GM19351 (cell line): ENCODE data around the gene PLXDC2.
"Not testable (repeated sequence)": the region's sequence is repeated elsewhere in the genome, so short reads cannot be mapped to it uniquely, and the experiment has no call there.

Experiments
- ATAC-seq: cut with Tn5 transposase; IDR thresholded peaks from one replicate; pipeline ENCODE4 v1.9.1; 2021; ENCODE audit warnings: mild to moderate bottlenecking, moderate library complexity; ENCODE audit not compliant: unreplicated experiment

Gene PLXDC2

DNA sequence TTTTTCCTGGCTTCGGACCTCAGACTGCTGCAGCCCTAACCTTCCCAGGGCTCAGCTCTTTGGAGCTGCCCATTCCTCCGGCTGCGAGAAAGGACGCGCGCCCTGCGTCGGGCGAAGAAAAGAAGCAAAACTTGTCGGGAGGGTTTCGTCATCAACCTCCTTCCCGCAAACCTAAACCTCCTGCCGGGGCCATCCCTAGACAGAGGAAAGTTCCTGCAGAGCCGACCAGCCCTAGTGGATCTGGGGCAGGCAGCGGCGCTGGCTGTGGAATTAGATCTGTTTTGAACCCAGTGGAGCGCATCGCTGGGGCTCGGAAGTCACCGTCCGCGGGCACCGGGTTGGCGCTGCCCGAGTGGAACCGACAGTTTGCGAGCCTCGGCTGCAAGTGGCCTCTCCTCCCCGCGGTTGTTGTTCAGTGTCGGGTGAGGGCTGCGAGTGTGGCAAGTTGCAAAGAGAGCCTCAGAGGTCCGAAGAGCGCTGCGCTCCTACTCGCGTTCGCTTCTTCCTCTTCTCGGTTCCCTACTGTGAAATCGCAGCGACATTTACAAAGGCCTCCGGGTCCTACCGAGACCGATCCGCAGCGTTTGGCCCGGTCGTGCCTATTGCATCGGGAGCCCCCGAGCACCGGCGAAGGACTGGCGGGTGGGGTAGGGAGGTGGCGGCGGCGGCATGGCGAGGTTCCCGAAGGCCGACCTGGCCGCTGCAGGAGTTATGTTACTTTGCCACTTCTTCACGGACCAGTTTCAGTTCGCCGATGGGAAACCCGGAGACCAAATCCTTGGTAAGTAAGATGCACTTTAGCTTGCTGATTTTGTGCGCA lies at the start of gene PLXDC2:
Gene PLXDC2, plus strand, starts transcription at position 22 of the 820 bp plus-strand sequence.
- peak; percentile 63 for ATAC-seq

DNA sequence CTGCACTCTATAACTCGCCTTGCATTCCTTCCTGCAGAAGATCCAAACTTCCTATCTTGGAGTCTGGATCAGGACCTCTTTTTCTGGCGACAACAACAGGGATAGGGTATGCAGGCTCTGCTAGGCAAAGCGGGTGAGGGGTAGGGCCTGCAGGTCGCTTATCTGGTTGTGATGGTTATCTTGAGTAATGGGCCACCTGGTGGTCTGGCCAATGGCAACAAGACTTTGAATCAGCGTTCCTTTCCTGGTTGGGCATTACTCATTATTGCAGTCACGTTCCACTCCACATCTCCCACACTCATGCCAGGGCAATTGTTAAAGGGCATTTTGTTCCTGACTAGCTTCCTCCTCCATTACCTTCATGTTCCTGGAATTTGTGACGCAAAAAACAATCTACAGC lies 48.4 kb upstream of the PLXDC2 start:
- no peak for ATAC-seq

DNA sequence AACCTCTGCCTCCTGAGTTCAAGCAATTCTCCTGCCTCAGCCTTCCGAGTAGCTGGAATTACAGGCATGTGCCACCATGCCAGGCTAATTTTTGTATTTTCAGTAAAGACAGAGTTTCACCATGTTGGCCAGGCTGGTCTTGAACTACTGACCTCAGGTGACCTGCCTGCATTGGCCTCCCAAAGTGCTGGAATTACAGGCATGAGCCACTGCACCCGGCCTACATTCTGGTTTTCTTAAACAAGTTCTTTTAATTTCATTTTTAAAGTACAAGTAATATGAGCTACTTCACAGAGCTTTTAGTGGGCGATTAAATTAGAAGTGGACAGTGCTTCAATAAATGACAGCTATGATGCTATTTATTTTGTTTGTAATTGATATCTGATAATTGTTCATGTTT lies 46.4 kb upstream of the PLXDC2 start:
- ATAC-seq, result not testable (repeated sequence)

DNA sequence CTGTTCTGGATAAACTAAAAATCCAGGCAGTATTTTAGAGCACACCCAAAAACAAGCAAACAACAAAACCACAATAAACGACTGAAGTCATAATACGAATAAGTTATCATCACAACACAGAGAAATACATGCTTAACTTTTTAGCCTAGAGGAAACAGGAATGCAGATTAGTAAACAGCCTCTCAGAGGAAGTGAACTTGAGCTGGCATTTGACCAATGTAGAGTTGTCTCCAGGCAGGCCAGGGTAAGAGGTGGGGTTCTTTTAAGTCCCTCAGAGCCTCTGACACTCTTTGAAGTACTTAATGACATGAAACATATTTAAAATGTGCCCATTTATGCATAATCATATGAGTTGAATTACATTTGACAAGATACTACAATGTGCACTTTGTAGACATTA lies 43.3 kb upstream of the PLXDC2 start:
- ATAC-seq, result no peak

DNA sequence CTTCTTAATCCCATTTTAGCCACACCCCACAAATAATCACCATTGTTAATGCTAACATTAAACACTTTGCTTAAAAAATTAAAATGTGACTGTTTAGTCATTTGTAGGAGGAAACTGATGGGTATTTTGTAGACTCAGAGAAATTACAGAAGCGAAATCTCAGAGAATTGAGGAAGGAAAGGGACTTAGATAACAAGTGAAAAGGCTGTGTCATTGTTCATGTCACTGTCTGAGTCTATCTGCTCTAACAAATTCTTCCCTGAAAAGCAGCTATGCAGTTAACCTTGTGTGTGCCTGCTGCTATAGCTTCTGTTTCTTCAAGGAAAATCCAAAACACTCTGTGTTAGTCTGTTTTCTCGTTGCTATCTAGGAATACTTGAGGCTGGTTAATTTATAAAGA lies 40.9 kb upstream of the PLXDC2 start:
- ATAC-seq, result no peak

DNA sequence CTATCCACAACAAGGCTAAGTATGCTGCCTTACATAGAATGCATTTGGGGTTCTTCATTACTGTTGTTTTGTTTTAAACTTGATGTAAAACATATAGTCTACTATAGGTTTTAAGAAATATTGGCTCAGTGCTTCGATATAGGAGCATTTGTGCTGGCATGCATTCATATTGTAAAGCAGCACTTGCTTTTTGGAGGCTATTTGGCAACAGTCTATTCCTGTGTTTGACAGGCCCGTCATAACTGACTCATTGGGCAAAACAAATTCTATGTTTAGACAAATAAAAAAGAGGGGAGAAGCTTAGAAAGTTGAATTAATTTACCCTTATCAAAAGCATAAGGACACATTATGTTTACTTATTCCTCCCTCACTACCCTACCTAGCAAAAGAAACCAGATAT lies 38.4 kb upstream of the PLXDC2 start:
- ATAC-seq, result no peak

DNA sequence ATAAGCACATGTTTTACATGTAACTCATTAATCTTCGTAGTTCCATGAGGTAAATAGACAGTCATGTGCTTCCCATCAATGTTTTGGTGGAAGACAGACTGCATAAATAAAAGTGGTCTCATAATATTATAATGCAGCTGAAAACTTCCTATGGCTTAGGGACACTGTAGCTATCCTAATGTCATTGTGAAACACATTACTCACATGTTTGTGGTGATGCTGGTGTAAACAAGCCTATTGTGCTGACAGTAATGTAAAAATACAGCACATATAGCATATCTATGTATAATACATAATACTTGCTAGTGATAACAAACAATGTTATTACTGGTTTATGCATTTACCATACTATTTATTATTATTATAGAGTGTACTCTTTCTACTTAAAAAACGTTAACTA lies 37.2 kb upstream of the PLXDC2 start:
- no peak for ATAC-seq

DNA sequence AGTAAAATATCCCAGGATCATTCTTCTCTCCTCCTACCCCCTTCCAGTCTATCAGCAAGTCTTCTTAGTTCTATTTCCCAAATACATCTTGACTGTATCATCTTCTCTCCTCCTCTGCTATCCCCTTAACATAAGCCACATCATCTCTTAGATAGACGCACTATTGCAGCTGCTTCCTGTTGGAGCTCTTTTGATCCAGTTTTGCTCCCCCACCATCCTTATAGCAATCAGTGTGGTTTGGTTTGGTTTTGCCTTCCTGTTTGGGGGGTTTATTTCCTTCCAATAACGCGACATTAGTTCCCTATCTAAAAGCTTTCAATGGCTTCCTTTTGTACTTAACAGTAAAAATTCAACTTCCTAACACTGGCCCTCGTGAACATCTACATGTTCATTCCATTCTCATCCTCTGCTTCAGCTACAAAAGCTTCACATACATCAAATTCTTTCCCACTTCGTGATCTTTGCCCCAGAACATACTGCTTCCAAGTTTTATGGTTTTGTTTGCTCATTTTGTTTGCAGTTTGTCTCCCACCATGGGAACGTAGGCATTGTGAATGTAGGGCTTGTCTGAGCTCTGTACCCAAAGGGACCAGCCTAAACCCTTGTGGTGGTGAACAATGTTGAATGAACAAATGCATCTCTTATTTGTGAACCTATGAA lies 33.7 kb upstream of the PLXDC2 start:
- no peak for ATAC-seq

DNA sequence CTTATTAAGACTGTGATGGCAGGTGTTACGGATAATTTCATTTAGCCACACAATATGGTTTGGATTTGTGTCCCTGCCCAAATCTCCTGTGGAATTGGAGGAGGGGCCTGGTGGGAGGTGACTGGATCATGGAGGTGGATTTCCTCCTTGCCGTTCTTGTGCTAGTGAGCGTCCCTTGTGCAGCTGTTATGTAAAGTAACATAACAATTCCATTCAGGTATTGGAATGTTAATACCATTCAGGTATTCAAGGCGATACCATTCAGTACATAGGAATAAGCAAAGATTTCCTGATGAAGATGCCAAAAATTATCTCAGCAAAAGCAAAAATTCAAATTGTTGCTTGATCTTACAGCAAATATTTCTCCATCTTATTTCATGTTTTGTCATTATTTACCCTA lies 32.5 kb upstream of the PLXDC2 start:
- no peak for ATAC-seq

DNA sequence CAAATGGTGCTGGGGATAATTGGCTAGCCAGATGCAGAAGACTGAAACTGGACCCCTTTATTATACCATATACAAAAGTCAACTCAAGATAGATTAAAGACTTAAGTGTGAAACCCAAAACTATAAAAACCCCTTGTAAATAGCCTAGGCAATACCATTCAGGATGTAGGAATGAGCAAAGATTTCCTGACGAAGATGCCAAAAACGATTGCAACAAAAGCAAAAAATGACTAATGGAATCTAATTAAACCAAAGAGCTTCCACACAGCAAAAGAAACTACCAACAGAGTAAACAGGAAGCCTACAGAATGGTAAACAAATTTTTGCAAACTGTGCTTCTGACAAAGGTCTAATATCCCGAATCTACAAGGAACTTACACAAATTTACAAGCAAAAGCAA lies 30.9 kb upstream of the PLXDC2 start:
- no peak for ATAC-seq

DNA sequence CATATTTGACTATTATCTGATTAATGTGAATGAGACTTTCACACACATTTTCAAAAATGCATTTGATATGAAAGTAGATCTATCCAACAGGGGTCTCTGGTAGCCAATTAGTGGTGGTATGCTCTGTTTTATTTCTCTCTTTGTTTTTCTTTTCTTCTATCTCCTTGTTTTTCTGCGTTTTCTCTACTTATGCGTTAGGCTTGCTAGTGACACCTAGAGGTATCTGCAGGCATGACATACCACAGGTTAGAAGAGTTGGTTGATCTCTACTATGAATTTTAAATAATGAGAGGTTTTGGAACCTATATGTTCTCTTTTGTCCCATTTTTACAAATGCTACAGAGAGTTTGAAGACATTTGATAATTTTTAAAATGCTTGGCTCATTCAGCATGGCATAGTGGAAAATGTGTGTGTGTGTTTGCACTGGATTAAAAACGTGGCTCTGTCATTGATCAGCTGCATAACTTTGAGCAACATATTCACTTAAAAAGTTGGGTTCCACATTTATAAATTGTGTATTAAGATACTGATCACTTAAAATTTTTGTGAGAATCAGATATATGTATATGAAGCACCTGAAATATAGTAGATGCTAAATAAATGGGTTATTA lies 28.1 kb upstream of the PLXDC2 start:
- ATAC-seq, result peak; percentile 88

DNA sequence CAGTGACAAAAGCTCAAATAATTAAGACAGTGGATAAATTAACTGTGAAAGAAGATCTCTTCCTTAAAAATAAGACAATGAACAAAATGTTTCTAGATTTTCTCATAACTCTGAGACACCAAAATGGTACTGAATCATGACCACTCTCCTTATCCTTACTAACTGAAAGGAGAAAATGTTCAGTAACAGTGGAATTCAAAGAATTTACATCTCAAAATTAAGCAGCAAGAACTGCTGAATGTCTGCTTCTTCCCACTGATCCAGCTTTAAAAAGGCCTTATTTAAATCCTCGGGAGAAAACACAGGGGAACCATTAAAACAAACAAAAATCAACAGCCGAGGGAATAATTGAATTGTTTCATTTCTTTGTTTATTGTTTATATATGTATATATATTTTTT lies 27.3 kb upstream of the PLXDC2 start:
- no peak for ATAC-seq

DNA sequence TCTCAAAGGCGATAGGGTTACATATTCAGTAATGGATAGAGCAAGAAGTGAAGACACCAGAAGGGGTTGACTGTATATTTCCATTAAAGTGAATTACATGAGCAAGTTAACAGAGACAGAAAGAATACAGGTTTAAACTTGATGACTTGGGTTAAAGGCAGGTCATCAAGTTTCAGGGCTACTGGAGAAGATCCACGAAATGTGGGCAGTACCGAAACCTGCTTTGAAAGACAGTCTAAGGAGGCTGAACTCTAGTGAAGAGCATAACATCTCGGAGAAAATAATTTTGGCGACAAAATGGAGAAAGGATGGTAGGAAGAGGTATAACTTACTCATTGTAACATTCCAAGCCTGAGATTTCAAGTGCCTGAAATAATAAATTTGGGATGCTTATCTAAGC lies 26.6 kb upstream of the PLXDC2 start:
- no peak for ATAC-seq

DNA sequence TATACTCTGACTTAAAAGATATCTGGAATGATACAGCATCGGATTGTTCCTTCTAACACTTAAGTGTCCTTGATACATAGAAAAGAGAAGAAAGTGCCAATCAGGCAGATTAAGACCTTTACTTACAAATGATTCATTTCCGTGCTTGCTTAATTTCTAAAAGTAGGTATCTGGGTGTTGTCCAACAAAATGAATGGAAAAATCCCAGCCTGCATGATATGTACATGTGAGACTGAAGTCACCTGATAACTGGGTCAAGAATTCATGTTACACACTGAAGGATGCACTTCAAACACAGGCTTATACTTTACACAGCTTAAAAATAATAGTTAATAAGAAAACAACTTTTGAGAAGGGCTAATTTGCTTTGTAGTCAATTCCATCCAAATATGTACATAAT lies 25.2 kb upstream of the PLXDC2 start:
- no peak for ATAC-seq

DNA sequence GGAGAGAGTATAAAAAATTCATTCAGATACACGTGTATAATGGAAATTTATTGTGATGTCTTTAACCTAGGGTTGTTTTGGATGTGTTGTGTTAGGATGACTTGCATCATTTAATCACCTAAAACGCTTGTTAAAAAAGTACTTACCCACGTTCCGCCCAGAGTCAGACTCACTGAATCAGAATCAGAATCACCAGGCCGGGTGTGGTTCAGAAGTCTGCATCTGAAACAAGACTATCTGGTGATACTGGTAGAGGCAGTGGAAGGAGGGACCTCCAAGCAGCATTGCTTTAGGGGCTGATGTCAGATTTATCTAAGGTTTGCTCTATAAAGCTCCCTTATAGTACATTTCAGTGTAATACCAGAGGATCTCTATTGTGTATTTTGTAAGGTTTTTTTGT lies 20.5 kb upstream of the PLXDC2 start:
- no peak for ATAC-seq

DNA sequence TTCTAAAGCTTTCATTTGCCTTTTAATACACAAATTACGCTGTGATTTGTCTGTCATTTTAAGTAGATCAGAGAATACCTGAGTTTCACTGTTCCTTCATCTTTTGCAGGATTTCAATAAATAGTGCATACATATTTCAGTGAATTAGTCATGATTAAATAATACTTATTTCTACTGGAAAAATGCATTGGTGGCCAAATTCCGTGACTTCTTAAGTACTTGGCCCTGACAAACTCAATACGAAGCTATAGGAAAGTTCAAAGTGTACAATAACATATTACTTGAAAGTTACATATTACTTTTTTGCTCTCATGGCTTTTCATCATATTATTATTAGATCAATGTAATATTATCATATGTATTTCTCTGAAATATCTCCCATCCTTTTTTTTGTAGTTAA lies 16.1 kb upstream of the PLXDC2 start:
- ATAC-seq, result no peak

DNA sequence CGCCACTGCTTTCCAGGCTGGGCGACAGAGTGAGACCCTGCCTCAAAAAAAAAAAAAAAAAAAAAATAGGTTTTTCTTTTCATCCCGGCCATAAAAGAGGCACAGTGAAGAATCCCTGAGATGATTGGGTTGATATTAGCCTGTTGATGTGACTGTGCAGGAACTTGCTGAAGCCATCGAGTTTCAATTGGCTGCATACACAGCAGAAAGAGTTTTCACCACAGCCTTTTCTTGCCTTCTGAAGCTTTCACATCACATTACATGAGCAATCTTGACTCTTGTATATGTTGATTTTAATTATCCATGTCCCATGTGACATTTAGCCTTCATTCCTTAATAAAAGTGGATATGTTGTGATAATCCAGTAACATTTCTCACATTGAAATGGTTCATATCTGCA lies 14.9 kb upstream of the PLXDC2 start:
- no peak for ATAC-seq

DNA sequence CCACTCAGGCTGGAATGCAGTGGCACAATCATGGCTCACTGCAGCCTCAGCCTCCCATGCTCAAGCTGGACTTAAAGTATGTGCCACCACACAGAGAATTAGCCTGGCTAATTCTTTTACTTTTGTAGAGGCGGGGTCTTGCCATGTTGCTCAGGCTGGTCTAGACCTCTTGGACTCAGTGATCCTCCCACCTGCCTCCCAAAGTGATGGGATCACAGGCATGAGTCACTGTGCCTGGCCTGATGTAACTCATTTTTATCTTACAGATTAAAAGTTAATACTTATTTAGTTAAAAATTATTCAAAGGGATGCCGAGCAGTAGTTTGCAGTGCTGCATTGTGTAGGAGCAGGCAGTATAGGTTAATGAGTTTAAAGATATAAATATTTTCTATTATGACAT lies 12.6 kb upstream of the PLXDC2 start:
- no peak for ATAC-seq

DNA sequence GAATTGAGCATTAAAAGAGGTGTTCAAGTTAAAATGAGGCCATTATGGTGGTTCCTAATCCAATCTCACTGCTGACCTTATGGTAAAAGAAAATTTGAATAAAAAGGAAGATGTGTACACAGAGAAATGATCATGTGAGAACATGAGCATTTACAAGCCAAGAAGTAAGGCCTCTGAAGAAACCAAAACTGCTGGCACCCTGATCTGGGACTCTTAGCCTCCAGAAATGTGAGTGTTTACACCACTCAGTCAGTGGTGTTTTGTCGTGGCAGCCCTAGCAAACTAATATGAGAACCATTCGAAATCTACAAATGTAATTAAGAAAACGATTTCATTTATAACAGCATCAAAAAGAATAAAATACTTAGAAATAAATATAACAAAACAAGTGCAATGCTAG lies 6.8 kb upstream of the PLXDC2 start:
- ATAC-seq, result no peak

DNA sequence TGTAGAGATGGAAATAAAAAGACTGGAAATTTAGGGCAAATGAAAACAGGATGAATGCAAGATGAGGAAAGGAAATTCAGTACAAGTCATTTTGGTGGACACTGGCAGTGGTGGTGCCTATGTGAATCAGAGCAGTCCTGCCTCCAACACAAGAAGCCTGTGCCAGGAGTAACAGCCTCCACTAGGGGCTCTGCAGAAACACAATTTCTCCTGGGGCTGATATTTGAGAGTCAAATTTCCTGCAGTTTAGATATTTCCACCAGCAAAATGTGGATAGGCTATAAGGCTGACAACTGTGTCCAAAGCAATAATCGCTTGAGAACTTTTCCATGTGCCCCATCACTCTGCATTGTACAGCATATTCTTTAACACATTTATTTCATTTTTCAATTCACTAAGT lies 4.7 kb upstream of the PLXDC2 start:
- no peak for ATAC-seq

DNA sequence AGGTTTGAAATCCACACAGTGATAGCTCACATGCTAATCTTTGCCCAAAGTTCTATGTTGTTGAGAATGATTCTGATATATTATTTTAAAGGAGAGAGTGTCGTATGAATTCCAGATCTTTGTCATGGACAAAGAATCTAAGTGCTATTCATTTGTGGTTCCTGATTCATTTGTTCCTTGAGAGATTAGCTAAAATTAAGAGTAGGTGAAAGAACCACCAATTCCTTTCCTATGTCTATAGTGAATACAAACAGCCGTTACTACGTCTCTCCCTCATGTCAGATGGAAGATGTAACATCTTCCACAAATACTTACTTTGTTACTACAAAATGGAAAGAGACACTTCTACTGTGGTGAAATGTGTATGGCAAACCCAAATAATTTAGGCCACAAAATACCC lies 3.3 kb upstream of the PLXDC2 start:
- no peak for ATAC-seq

DNA sequence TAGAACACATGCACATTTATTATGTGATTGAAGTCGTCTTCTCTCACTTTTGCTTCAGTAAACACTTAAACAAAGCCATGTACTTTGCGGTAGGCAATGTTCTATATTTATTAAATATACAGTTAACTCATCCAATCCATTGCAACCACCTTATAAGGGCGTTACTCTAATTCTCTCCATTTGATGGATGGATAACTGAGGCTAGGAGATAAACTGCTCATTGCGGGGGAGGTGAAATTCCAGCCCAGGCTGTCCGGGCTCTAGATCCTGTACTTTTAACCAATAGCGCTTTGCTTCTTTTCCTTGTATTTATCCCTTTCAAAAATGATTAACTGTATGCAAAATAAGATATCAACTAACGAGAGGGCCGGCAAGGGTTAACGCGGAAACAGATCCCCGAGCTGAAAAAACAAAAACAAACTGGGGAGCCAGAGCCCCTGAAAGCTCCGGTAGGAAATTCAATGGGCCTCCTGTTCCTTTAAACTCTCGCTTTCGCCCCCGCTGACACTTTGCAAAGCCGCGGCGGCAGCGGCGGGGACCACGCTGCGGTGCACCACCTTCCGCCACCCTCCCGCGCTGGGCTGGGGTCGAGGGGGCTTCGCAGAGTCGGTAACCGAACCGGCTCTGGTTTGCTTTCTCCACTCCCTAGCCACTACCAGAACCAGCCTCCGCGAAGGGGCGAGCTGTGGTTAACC lies 1.0 kb upstream of the PLXDC2 start:
- no peak for ATAC-seq
